CD14-positive monocyte (primary cell): ENCODE results near the gene TMEM132A. TPM values are rescaled to one million over a fixed set of nuclear protein-coding genes. Genes with fewer than 3 reads are reported as not detected.
A peak's percentile ranks its signal among the peaks of the same experiment; 100 is the strongest.

Experiments used
- DNase-seq, 3 donors: peaks; one replicate each; pipeline ENCODE4 v3.0.0-alpha.2; 2011 to 2022
- H2AFZ ChIP-seq: 2 replicates; pipeline ENCODE4 v1.6.0; 2012; ENCODE audit warnings: mild to moderate bottlenecking, low read depth, low read length, inconsistent platforms; ENCODE audit not compliant: insufficient read depth, poor library complexity, severe bottlenecking
- H3K27ac ChIP-seq, 2 donors: 1 replicate in 1 of 2; 2 replicates in 1 of 2; pipeline ENCODE4 v1.5.1; 2012 to 2013; ENCODE audit warnings: low read length in 2 of 2, control low read depth in 1 of 2, inconsistent platforms in 1 of 2, low read depth in 1 of 2, mild to moderate bottlenecking in 1 of 2
- H3K27me3 ChIP-seq, 2 donors: one replicate each; pipeline versions ENCODE4 v1.6.0 to v1.6.1; 2011 to 2013; ENCODE audit warnings: low read length in 2 of 2; ENCODE audit not compliant: control insufficient read depth in 2 of 2, insufficient read depth in 2 of 2
- H3K36me3 ChIP-seq, 2 donors: replicated peaks in 1 of 2; 1 replicate in 1 of 2; 2 replicates in 1 of 2; pipeline versions ENCODE4 v1.5.1 to v1.6.1; 2012 to 2013; ENCODE audit warnings: low read length in 2 of 2, control low read depth in 1 of 2, inconsistent platforms in 1 of 2, mild to moderate bottlenecking in 1 of 2; ENCODE audit not compliant: insufficient read depth in 2 of 2, control insufficient read depth in 1 of 2
- H3K4me1 ChIP-seq, 2 donors: 1 replicate in 1 of 2; 2 replicates in 1 of 2; pipeline versions ENCODE4 v1.5.1 to v1.6.1; 2012 to 2013; ENCODE audit warnings: low read length in 2 of 2, control low read depth in 1 of 2, inconsistent platforms in 1 of 2, mild to moderate bottlenecking in 1 of 2, moderate library complexity in 1 of 2; ENCODE audit not compliant: insufficient read depth in 2 of 2, control insufficient read depth in 1 of 2
- H3K4me2 ChIP-seq: replicated peaks from 2 replicates; pipeline ENCODE3; 2012; ENCODE audit warnings: low read length, moderate library complexity, mild to moderate bottlenecking; ENCODE audit not compliant: poor library complexity, severe bottlenecking; ENCODE audit errors: extremely low read depth
- H3K4me3 ChIP-seq, 3 experiments: fragments of 200-600 bp in 1 of 3; sonication (generic) in 1 of 3; replicated peaks in 1 of 3; 1 replicate in 2 of 3; 2 replicates in 1 of 3; pipeline ENCODE4 v1.5.1; 2011 to 2013; ENCODE audit warnings: low read length in 3 of 3, mild to moderate bottlenecking in 3 of 3, control low read depth in 2 of 3, low read depth in 2 of 3, inconsistent platforms in 1 of 3, moderate library complexity in 1 of 3
- H3K79me2 ChIP-seq: 2 replicates; pipeline ENCODE4 v1.6.0; 2012; ENCODE audit warnings: mild to moderate bottlenecking, control low read depth, inconsistent platforms, low read length, moderate library complexity; ENCODE audit not compliant: insufficient read depth
- H3K9ac ChIP-seq: 2 replicates; pipeline ENCODE4 v1.6.0; 2017; ENCODE audit warnings: low read length, mild to moderate bottlenecking; ENCODE audit not compliant: insufficient read depth, poor library complexity, severe bottlenecking
- H3K9me3 ChIP-seq, 2 donors: replicated peaks in 1 of 2; 1 replicate in 1 of 2; 2 replicates in 1 of 2; pipeline versions ENCODE4 v1.5.1 to v1.6.1; 2012 to 2013; ENCODE audit warnings: low read length in 2 of 2, control low read depth in 1 of 2; ENCODE audit not compliant: control insufficient read depth in 1 of 2, insufficient read depth in 1 of 2
- H4K20me1 ChIP-seq: 2 replicates; pipeline ENCODE4 v1.6.0; 2012; ENCODE audit warnings: mild to moderate bottlenecking, low read length, control low read depth, moderate library complexity; ENCODE audit not compliant: insufficient read depth
- H3K27ac Mint-ChIP-seq, 7 donors: one replicate each; pipeline ENCODE4 v1.8.0; 2020; ENCODE audit warnings: mild to moderate bottlenecking in 7 of 7, mixed read lengths in 7 of 7, moderate library complexity in 6 of 7, inconsistent platforms in 2 of 7
- H3K27me3 Mint-ChIP-seq, 3 donors: one replicate each; pipeline ENCODE4 v1.8.0; 2021 to 2022; ENCODE audit warnings: low read depth in 3 of 3, mild to moderate bottlenecking in 3 of 3, mixed read lengths in 3 of 3, moderate library complexity in 3 of 3, inconsistent platforms in 1 of 3
- H3K36me3 Mint-ChIP-seq, 2 donors: one replicate each; pipeline ENCODE4 v1.8.0; 2020; ENCODE audit warnings: mixed read lengths in 2 of 2, inconsistent platforms in 1 of 2, mild to moderate bottlenecking in 1 of 2
- H3K4me1 Mint-ChIP-seq: one replicate; pipeline ENCODE4 v1.8.0; 2020; ENCODE audit warnings: mild to moderate bottlenecking, mixed read lengths
- H3K4me3 Mint-ChIP-seq, 2 donors: one replicate each; pipeline ENCODE4 v1.8.0; 2020; ENCODE audit warnings: mild to moderate bottlenecking in 2 of 2, mixed read lengths in 2 of 2, moderate library complexity in 1 of 2
- H3K9me3 Mint-ChIP-seq, 7 donors: one replicate each; pipeline ENCODE4 v1.8.0; 2020 to 2022; ENCODE audit warnings: mixed read lengths in 7 of 7, mild to moderate bottlenecking in 6 of 7, moderate library complexity in 6 of 7, inconsistent platforms in 2 of 7
- CTCF ChIP-seq: fragments of 200-600 bp; IDR thresholded peaks from one replicate; pipeline ENCODE4 v1.8.0; 2022; ENCODE audit warnings: antibody characterized with exemption, mild to moderate bottlenecking
- WGBS: methylation state at CpG from one replicate; pipeline ENCODE4 v1.1.5; 2013; ENCODE audit warnings: missing lambda C conversion rate; ENCODE audit not compliant: insufficient coverage; 5-methylcytosine and 5-hydroxymethylcytosine counted together
- intact Hi-C, 2 donors: fragments of 100-400 bp; cut with micrococcal nuclease; formaldehyde crosslinking; loops; one replicate each; pipeline versions ENCODE4 v1.15.0 to v1.15.1; 2023
- polyA plus RNA-seq, 3 donors: library from polyadenylated mRNA; depleted of rRNA in 1 of 3; unstranded in 2 of 3; stranded (reverse) in 1 of 3; fragments of 300-500 nt in 2 of 3; fragments of >200 nt in 1 of 3; fragmentation: Illumina TruSeq in 2 of 3; gene quantifications; 1 replicate in 2 of 3; 2 replicates in 1 of 3; pipeline ENCODE4 v1.2.3, GENCODE V29; 2012 to 2021

The TMEM132A gene
- polyA plus RNA-seq, 3 donors, result 0.01 to 0.31 (median 0.21) TPM

GRCh38 chr11:60952742-60953170, 28.5 kb downstream of the TMEM132A start:
- peaks cover 41% of the 10 kb centered on the region for H3K79me2 ChIP-seq
- peaks cover 67 to 79% of the 10 kb centered on the region in 2 donors for H3K4me1 ChIP-seq
- H3K4me3 ChIP-seq, result peak overlapping the region in 2 of 3 experiments; percentile 6 to 94
- no peak for DNase-seq
- peak overlapping the region; percentile 94 for H3K4me2 ChIP-seq
- no peaks in the 10 kb centered on the region for H3K9me3 ChIP-seq
- intact Hi-C loops, result loop anchor here (2.0 to 5.0 kb wide), 4 partner anchors 35 to 210 kb away; partner anchors contain the start of gene VPS37C (in 2 of the 2)
- Mint-ChIP-seq H3K4me1 (peaks cover 71% of the 10 kb centered on the region), H3K4me3 (peak overlapping the region; percentile 90 to 94), H3K27me3 (peaks cover 15 to 21% (median 21%) of the 10 kb centered on the region in 3 donors), H3K9me3 (peaks cover 0 to 3% (median under 1%) of the 10 kb centered on the region in 7 donors), H3K27ac (peak overlapping the region; percentile 99 to 100 (median 100)), H3K36me3 (peaks cover 31 to 33% of the 10 kb centered on the region in 2 donors)
- H3K27me3 ChIP-seq, result peaks cover 0 to under 1% of the 10 kb centered on the region in 2 donors
- H2AFZ ChIP-seq, result no peak overlapping the region
- H3K9ac ChIP-seq, result peak overlapping the region; percentile 94
- no peak for TF ChIP-seq CTCF
- H3K36me3 ChIP-seq, result peaks cover 2 to 14% of the 10 kb centered on the region in 2 donors
- peak overlapping the region; percentile 99 to 100 for H3K27ac ChIP-seq
- peaks cover 34% of the 10 kb centered on the region for H4K20me1 ChIP-seq
- 0% methylated on average over 3 of the region's 3 CpGs for WGBS

- WGBS, result 94% methylated on average over 3 of the region's 6 CpGs
These were observed 29.5 kb downstream of the TMEM132A start for GRCh38 chr11:60953781-60954180.

More at GRCh38 chr11:60953781-60954180, 29.5 kb downstream of the TMEM132A start:
- DNase-seq, result peak; percentile 94 to 98 (median 95)
- Mint-ChIP-seq H3K36me3 (peaks cover 23 to 24% of the 10 kb centered on the region in 2 donors), H3K9me3 (peaks cover 0 to 3% (median 1%) of the 10 kb centered on the region in 7 donors), H3K4me1 (peaks cover 65% of the 10 kb centered on the region), H3K27ac (peak overlapping the region; percentile 99 to 100 (median 100)), H3K4me3 (peak overlapping the region; percentile 66 to 92), H3K27me3 (peaks cover 18 to 26% (median 25%) of the 10 kb centered on the region in 3 donors)
- peaks cover 24% of the 10 kb centered on the region for H4K20me1 ChIP-seq
- TF ChIP-seq CTCF, result no peak
- peaks cover 0 to 4% of the 10 kb centered on the region in 2 donors for H3K36me3 ChIP-seq
- intact Hi-C loops, result loop anchor here (2.0 to 5.0 kb wide), 5 partner anchors 36 to 209 kb away; partner anchors contain the start of gene VPS37C (in 2 of the 2)
- H3K27ac ChIP-seq, result peak overlapping the region; percentile 99 to 100
- H3K27me3 ChIP-seq, result peaks cover under 1 to 3% of the 10 kb centered on the region in 2 donors
- H3K9me3 ChIP-seq, result no peaks in the 10 kb centered on the region
- H3K4me2 ChIP-seq, result no peak overlapping the region
- H3K79me2 ChIP-seq, result peaks cover 30% of the 10 kb centered on the region
- peak overlapping the region; percentile 66 for H3K9ac ChIP-seq
- no peak overlapping the region for H2AFZ ChIP-seq
- H3K4me1 ChIP-seq, result peaks cover 62 to 68% of the 10 kb centered on the region in 2 donors
- H3K4me3 ChIP-seq, result peak overlapping the region in 1 of 3 experiments; percentile 94
